GM12874 (cell line): Measurements from ENCODE around the gene KCNQ5.

Source experiments
- CTCF ChIP-seq: IDR thresholded peaks from 2 replicates; pipeline ENCODE4 v1.5.1; 2011; ENCODE audit warnings: low read depth, mild to moderate bottlenecking, control low read depth, low read length, moderate library complexity; ENCODE audit not compliant: insufficient read depth

The KCNQ5 gene

GRCh38 chr6:72890233-72890632 is 268.4 kb downstream of the KCNQ5 start:
- TF ChIP-seq CTCF = no peak

- no peak for TF ChIP-seq CTCF
Observed at GRCh38 chr6:72890671-72891070, 268.8 kb downstream of the KCNQ5 start.

GRCh38 chr6:72892901-72893300 is 271.0 kb downstream of the KCNQ5 start:
- TF ChIP-seq CTCF = no peak

GRCh38 chr6:72894091-72894490 is 272.2 kb downstream of the KCNQ5 start:
- no peak for TF ChIP-seq CTCF

GRCh38 chr6:72905705-72906478 is 284.0 kb downstream of the KCNQ5 start:
- TF ChIP-seq CTCF = no peak

GRCh38 chr6:72911463-72912155 is 289.7 kb downstream of the KCNQ5 start:
- TF ChIP-seq CTCF = no peak

- TF ChIP-seq CTCF = no peak
Observed at GRCh38 chr6:72913797-72914196, 291.9 kb downstream of the KCNQ5 start.
